ENCODE data around the gene UBE3D.

GRCh38 chr6:83057705-83058321 is 7.8 kb downstream of the UBE3D start:
- TF ChIP-seq EZH2 (IDR thresholded peaks at IDR 0.05): no peak
- no peak for TF ChIP-seq POLR2AphosphoS5 (IDR thresholded peaks at IDR 0.05; ENCODE audit: borderline replicate concordance, low read depth, low read length)
